Uterus (tissue), 2 donors: ENCODE data around the gene PRKG1.

Source experiments
- CTCF ChIP-seq, 4 experiments: fragments of 200-600 bp in 2 of 4; fragments of 450-650 bp in 2 of 4; sonication (generic) in 2 of 4; IDR thresholded peaks; one replicate each; pipeline ENCODE4 v1.5.1; 2016 to 2019; ENCODE audit warnings: antibody characterized with exemption in 4 of 4, mild to moderate bottlenecking in 2 of 4, moderate library complexity in 1 of 4
- POLR2A ChIP-seq, 2 donors: fragments of 450-650 bp; IDR thresholded peaks; one replicate each; pipeline ENCODE4 v1.6.1; 2016; ENCODE audit warnings: antibody characterized with exemption in 2 of 2, mild to moderate bottlenecking in 1 of 2, moderate library complexity in 1 of 2

- TF ChIP-seq CTCF (IDR thresholded peaks at IDR 0.05) (no peak), POLR2A (IDR thresholded peaks at IDR 0.05) (no peak)
Observed at GRCh38 chr10:51523440-51523839, 449.2 kb downstream of the PRKG1 start.
